Kidney (tissue), 14 donors: ENCODE measurements around the gene CLRN3. TPM values are rescaled to one million over a fixed set of nuclear protein-coding genes. Genes with fewer than 3 reads are reported as not detected.

ENCODE experiments used
- DNase-seq, 5 donors: peaks; one replicate each; pipeline ENCODE4 v3.0.0-alpha.2; 2013 to 2020
- FAIRE-seq: peaks from 2 replicates; lab custom pipeline; 2012; peaks lifted over from hg19 to GRCh38; lab: Jason Lieb, UNC
- H3K27ac ChIP-seq, 2 donors: one replicate each; pipeline ENCODE4 v1.7.0; 2013; ENCODE audit warnings: low read depth in 2 of 2, low read length in 2 of 2, inconsistent platforms in 1 of 2
- H3K27me3 ChIP-seq: one replicate; pipeline ENCODE4 v1.7.1; 2013; ENCODE audit warnings: low read length, inconsistent platforms; ENCODE audit not compliant: control insufficient read depth, insufficient read depth
- H3K36me3 ChIP-seq, 3 donors: one replicate each; pipeline versions ENCODE4 v1.7.0 to v1.7.1; 2013; ENCODE audit warnings: low read length in 3 of 3, control low read depth in 1 of 3, inconsistent platforms in 1 of 3; ENCODE audit not compliant: insufficient read depth in 3 of 3, control insufficient read depth in 2 of 3
- H3K4me1 ChIP-seq, 3 donors: one replicate each; pipeline versions ENCODE4 v1.7.0 to v1.7.1; 2013; ENCODE audit warnings: low read length in 3 of 3, inconsistent platforms in 1 of 3, low read depth in 1 of 3; ENCODE audit not compliant: control insufficient read depth in 2 of 3, insufficient read depth in 2 of 3
- H3K4me3 ChIP-seq, 3 donors: one replicate each; pipeline versions ENCODE4 v1.7.0 to v1.8.1; 2013; ENCODE audit warnings: low read length in 3 of 3, control low read depth in 1 of 3, inconsistent platforms in 1 of 3
- H3K9ac ChIP-seq, 3 donors: one replicate each; pipeline versions ENCODE4 v1.7.0 to v1.7.1; 2013; ENCODE audit warnings: low read length in 3 of 3, control low read depth in 1 of 3, inconsistent platforms in 1 of 3
- H3K9me3 ChIP-seq, 3 donors: one replicate each; pipeline versions ENCODE4 v1.7.0 to v1.7.1; 2013; ENCODE audit warnings: low read length in 3 of 3, control low read depth in 1 of 3, inconsistent platforms in 1 of 3; ENCODE audit not compliant: control insufficient read depth in 2 of 3, insufficient read depth in 1 of 3
- CTCF ChIP-seq: IDR thresholded peaks from 3 replicates; pipeline ENCODE4 v1.5.1; 2012; ENCODE audit warnings: mild to moderate bottlenecking, moderate library complexity, borderline replicate concordance; ENCODE audit not compliant: insufficient read depth; ENCODE audit errors: extremely low read depth
- intact Hi-C: fragments of 100-400 bp; cut with DNase I; formaldehyde crosslinking; loops from one replicate; pipeline ENCODE4 v1.11.1; 2022
- polyA plus RNA-seq: library from polyadenylated mRNA; stranded (reverse); fragments of 350-450 nt; fragmentation: Illumina TruSeq; extraction: RNeasy Lipid Tissue Mini Kit (QIAGEN cat#74804); gene quantifications from one replicate; pipeline ENCODE4 v1.2.3, GENCODE V29; 2014; ENCODE audit warnings: low read depth, low replicate concordance; ENCODE audit not compliant: insufficient read depth
- total RNA-seq: library from RNA; stranded (reverse); fragmentation: NEBNext Ultra II Directional; extraction: Animal tissue kit (Norgen Biotek cat#: 25700); gene quantifications from one replicate; pipeline ENCODE4 v1.2.1, GENCODE V29; 2021
- donor health status: control.
- donor health status: control.
- donor health status: control.
- donor health status: control.
- donor health status: control.
- donor health status: DM: yes; HTN: yes; CAD: no.
- donor health status: Normal renal cell carcinoma (clear cell type).

The CLRN3 gene
- total and polyA plus RNA-seq, 2 donors from 2014 or later = 9.4 to 42.1 TPM

GRCh38 chr10:127937915-127938463 is 45.2 kb upstream of the CLRN3 start:
- H3K36me3 ChIP-seq = no peaks in the 10 kb centered on the region
- H3K4me3 ChIP-seq = no peak overlapping the region
- no peaks in the 10 kb centered on the region for H3K9me3 ChIP-seq
- no peaks in the 10 kb centered on the region for H3K4me1 ChIP-seq
- no peak overlapping the region for H3K27ac ChIP-seq
- TF ChIP-seq CTCF = no peak
- no peak for FAIRE-seq
- DNase-seq = no peak
- H3K9ac ChIP-seq = no peak overlapping the region
- intact Hi-C loops = no loop called here
- no peaks in the 10 kb centered on the region for H3K27me3 ChIP-seq

GRCh38 chr10:127937069-127937468 is 44.3 kb upstream of the CLRN3 start:
- FAIRE-seq = no peak
- no peak overlapping the region for H3K4me3 ChIP-seq
- H3K27me3 ChIP-seq = no peaks in the 10 kb centered on the region
- no peak for DNase-seq
- no peaks in the 10 kb centered on the region for H3K36me3 ChIP-seq
- intact Hi-C loops = no loop called here
- no peaks in the 10 kb centered on the region for H3K4me1 ChIP-seq
- H3K27ac ChIP-seq = no peak overlapping the region
- no peak for TF ChIP-seq CTCF
- no peaks in the 10 kb centered on the region for H3K9me3 ChIP-seq
- no peak overlapping the region for H3K9ac ChIP-seq

GRCh38 chr10:127935071-127935561 is 42.4 kb upstream of the CLRN3 start:
- H3K27ac ChIP-seq = no peak overlapping the region
- H3K9ac ChIP-seq = no peak overlapping the region
- DNase-seq = no peak
- H3K4me3 ChIP-seq = no peak overlapping the region
- no peaks in the 10 kb centered on the region for H3K36me3 ChIP-seq
- no peak for TF ChIP-seq CTCF
- intact Hi-C loops = no loop called here
- H3K9me3 ChIP-seq = no peaks in the 10 kb centered on the region
- no peaks in the 10 kb centered on the region for H3K27me3 ChIP-seq
- no peaks in the 10 kb centered on the region for H3K4me1 ChIP-seq
- no peak for FAIRE-seq

GRCh38 chr10:127934383-127934782 is 41.6 kb upstream of the CLRN3 start:
- no peak overlapping the region for H3K27ac ChIP-seq
- H3K27me3 ChIP-seq = no peaks in the 10 kb centered on the region
- no peak for FAIRE-seq
- no peaks in the 10 kb centered on the region for H3K36me3 ChIP-seq
- no peak for DNase-seq
- no peaks in the 10 kb centered on the region for H3K4me1 ChIP-seq
- TF ChIP-seq CTCF = no peak
- no peak overlapping the region for H3K4me3 ChIP-seq
- H3K9me3 ChIP-seq = no peaks in the 10 kb centered on the region
- H3K9ac ChIP-seq = no peak overlapping the region
- intact Hi-C loops = no loop called here
